Progenitor cell of endocrine pancreas (in vitro differentiated cells): ENCODE measurements around the gene PCSK7. TPM values are rescaled to one million over a fixed set of nuclear protein-coding genes. Genes with fewer than 3 reads are reported as not detected.

Experiments used
- DNase-seq: peaks from one replicate; pipeline ENCODE4 v3.0.0; 2021; ENCODE audit warnings: low spot score; ENCODE audit not compliant: unreplicated experiment
- H3K27ac Mint-ChIP-seq: 2 replicates; pipeline ENCODE4 v1.8.0; 2021; ENCODE audit warnings: mild to moderate bottlenecking, moderate library complexity, mixed read lengths
- H3K27me3 Mint-ChIP-seq: 2 replicates; pipeline ENCODE4 v1.8.0; 2021; ENCODE audit warnings: mixed read lengths
- H3K36me3 Mint-ChIP-seq: 2 replicates; pipeline ENCODE4 v1.8.0; 2022; ENCODE audit warnings: mixed read lengths; ENCODE audit not compliant: insufficient read depth
- H3K4me1 Mint-ChIP-seq: 2 replicates; pipeline ENCODE4 v1.8.0; 2021; ENCODE audit warnings: low read depth, mixed read lengths
- H3K4me3 Mint-ChIP-seq: 2 replicates; pipeline ENCODE4 v1.8.0; 2021; ENCODE audit warnings: low read depth, mild to moderate bottlenecking, moderate library complexity, mixed read lengths
- H3K9me3 Mint-ChIP-seq: 2 replicates; pipeline ENCODE4 v1.8.0; 2021; ENCODE audit warnings: low read depth, mixed read lengths
- CTCF ChIP-seq: fragments of 200-600 bp; sonication (generic); IDR thresholded peaks from one replicate; pipeline ENCODE4 v1.5.0; 2021; ENCODE audit warnings: antibody characterized with exemption, mild to moderate bottlenecking; ENCODE audit not compliant: unreplicated experiment
- total RNA-seq: library from RNA; stranded (reverse); gene quantifications from 2 replicates; pipeline ENCODE4 v1.2.1, GENCODE V29; 2021

Gene PCSK7
- total RNA-seq, 1 donor from 2014 or later, result 62.3 TPM

DNA sequence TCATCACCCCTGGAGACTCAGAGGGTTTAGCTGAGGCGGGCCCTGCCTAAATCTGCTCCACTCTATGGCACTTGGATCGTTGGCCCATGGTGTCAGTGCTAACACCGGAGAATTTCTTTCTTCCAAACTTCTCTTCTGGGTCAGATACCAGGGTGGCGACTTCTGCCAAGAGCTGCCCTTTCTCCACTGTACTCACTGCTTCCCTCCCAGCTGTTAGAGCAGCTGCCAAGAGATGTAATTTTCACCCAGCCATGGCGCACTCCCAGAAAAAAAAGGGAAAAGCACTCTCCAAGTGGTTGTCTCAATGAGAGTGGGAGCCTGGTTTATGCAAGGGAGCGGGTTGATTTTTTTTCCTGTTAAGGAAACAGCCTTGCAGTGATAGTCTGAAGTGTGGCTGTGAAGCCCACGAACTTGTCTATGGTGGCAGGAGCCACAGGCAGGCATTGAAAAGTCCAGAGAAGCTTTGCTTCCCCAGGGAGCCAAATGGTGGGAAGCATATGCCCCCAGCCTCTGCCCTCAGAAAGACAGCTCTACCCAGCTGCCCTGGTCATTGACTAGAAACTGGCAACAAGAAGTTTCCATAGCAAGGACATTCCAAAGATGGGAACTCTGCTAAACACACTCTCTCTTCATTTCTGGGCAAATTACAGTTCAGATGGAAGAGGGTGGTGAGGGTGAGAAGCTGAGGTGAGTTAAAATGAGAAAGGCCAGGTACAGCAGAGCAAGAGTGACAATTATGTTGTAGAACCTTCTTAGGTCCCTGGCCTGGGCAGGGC lies 10.7 kb downstream of the PCSK7 start:
- H3K36me3 Mint-ChIP-seq, result peaks cover 10% of the 10 kb centered on the region
- no peaks in the 10 kb centered on the region for H3K9me3 Mint-ChIP-seq
- DNase-seq, result no peak
- no peaks in the 10 kb centered on the region for H3K27me3 Mint-ChIP-seq
- no peak overlapping the region for H3K27ac Mint-ChIP-seq
- TF ChIP-seq CTCF, result no peak
- H3K4me1 Mint-ChIP-seq, result peaks cover 9% of the 10 kb centered on the region
- no peak overlapping the region for H3K4me3 Mint-ChIP-seq

DNA sequence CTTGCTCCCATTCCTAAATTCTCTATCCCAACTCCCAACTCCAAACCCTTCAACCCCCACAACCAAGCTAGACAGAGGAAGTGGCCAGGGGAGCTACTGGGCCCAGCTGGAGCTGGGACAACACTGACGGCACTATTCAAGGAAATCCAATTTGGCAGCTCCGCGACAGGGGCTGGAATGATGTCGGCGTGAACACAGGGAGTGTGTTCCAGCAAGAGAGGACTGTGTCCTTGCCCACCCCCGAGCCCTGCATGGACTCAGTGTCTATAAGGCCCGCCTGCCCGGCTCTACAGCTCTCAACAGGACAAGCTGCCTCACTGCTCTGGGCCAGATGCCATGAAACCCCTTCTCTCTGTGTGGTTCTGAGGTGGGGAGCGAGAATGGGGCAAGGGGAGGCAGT lies 11.3 kb downstream of the PCSK7 start:
- peaks cover 10% of the 10 kb centered on the region for H3K36me3 Mint-ChIP-seq
- H3K4me3 Mint-ChIP-seq, result no peak overlapping the region
- no peak for TF ChIP-seq CTCF
- H3K27ac Mint-ChIP-seq, result no peak overlapping the region
- no peaks in the 10 kb centered on the region for H3K27me3 Mint-ChIP-seq
- H3K4me1 Mint-ChIP-seq, result peaks cover 9% of the 10 kb centered on the region
- H3K9me3 Mint-ChIP-seq, result no peaks in the 10 kb centered on the region
- DNase-seq, result no peak

DNA sequence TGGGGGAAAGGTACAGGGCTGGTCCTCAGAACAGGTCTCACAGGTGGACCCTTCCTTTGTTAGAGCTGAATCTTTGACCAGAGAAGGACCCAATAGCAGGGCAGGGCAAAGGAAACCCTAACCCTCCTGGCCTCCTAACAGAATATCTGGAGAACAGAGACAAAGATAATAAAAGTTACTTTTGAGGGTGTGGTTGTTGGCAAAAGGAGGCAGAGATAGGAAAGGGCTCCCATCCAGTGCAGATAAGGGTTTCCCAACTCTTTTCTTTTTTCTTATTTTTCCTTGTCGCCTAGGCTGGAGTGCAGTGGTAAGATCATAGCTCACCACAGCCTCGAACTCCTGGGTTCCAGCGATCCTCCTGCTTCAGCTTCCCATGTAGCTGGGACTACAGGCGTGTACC lies 11.9 kb downstream of the PCSK7 start:
- TF ChIP-seq CTCF, result no peak
- DNase-seq, result no peak
- no peaks in the 10 kb centered on the region for H3K27me3 Mint-ChIP-seq
- H3K4me1 Mint-ChIP-seq, result peaks cover 9% of the 10 kb centered on the region
- H3K27ac Mint-ChIP-seq, result no peak overlapping the region
- H3K36me3 Mint-ChIP-seq, result peaks cover 10% of the 10 kb centered on the region
- no peak overlapping the region for H3K4me3 Mint-ChIP-seq
- no peaks in the 10 kb centered on the region for H3K9me3 Mint-ChIP-seq

DNA sequence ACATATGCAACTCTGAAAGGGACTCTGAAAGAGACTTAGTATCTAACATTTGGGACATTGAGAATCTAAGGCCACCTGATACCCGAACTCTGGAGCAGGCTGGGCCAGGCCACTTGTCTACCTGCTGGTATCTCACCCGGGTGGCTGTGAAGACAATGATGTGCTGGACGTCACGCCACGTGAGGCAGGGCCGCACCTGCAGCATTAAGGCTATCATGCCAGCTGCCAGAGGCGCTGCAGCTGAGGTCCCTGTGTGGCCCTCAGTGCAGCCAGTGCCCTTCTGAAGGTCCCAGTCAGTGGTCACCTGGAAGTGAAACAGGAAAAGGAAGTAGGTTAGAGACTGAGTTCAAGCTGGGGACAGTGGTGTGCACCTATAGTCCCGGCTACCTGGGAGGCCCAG lies 12.4 kb downstream of the PCSK7 start:
- Mint-ChIP-seq H3K27ac (no peak overlapping the region), H3K36me3 (peaks cover 10% of the 10 kb centered on the region), H3K27me3 (no peaks in the 10 kb centered on the region), H3K4me1 (peaks cover 6% of the 10 kb centered on the region), H3K9me3 (no peaks in the 10 kb centered on the region), H3K4me3 (no peak overlapping the region)
- DNase-seq, result no peak
- no peak for TF ChIP-seq CTCF

DNA sequence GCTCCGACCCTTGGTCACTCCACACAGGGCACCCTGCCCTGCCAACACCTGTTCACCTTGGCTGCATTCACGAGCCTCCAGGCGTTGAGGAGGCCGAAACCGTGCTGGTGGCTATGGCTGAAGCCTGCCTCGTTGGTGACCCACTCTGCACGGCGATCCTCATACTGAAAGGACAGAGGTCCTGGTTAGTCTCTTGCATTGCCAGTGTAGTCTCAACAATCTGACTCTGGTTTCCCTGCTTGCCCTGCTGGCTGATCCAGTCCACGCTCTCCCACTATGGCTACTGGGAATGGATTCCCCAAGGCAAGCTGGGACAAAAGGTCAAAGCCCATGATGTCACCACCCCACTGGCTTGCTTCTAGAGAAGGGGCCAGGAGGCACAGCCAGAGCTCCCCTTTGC lies 12.9 kb downstream of the PCSK7 start:
- peaks cover 1% of the 10 kb centered on the region for H3K4me1 Mint-ChIP-seq
- H3K36me3 Mint-ChIP-seq, result peaks cover 10% of the 10 kb centered on the region
- no peaks in the 10 kb centered on the region for H3K27me3 Mint-ChIP-seq
- no peak overlapping the region for H3K4me3 Mint-ChIP-seq
- TF ChIP-seq CTCF, result no peak
- H3K9me3 Mint-ChIP-seq, result no peaks in the 10 kb centered on the region
- no peak for DNase-seq
- H3K27ac Mint-ChIP-seq, result peak overlapping the region; percentile 17
